ENCODE measurements around the gene DACH1.

The DACH1 gene

DNA sequence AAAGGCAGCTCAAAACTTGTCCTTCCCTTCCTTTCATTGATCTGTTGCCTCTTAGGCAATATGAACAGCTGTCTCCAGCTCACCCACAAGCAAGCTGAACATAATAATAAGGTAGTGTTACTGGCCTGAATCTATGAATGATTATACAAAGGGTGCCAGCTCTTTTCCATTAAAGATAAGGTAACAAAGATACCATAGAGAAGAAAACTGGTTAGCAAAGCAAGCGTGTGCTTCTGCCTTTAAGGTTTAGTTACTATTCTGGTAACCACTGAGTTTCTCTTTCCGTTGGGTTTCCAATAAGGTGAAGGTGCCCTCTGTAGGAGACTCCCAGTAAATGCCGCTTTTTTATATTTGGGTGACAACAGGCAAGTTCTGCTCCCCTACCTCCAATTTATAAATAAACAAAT is 12.1 kb upstream of the DACH1 start:
- Histone ChIP-seq H3K27me3 (ENCODE audit: control insufficient read depth in 2 of 2, insufficient read depth in 2 of 2, low read length in 2 of 2) (no peaks in the 10 kb centered on the region), H3K9me3 (ENCODE audit: control insufficient read depth in 2 of 2, low read length in 2 of 2) (no peaks in the 10 kb centered on the region), H3K9ac (ENCODE audit: low read depth in 1 of 2, low read length in 2 of 2) (peak overlapping the region in 1 of 2 donors; percentile 31), H3K27ac (ENCODE audit: low read depth in 2 of 2, low read length in 2 of 2) (no peak overlapping the region), H3K4me1 (ENCODE audit: control insufficient read depth in 2 of 2, insufficient read depth in 2 of 2, low read length in 2 of 2) (peaks cover 0 to 4% of the 10 kb centered on the region in 2 donors), H3K36me3 (ENCODE audit: control insufficient read depth in 2 of 2, insufficient read depth in 2 of 2, low read length in 2 of 2) (no peaks in the 10 kb centered on the region), H3K4me3 (ENCODE audit: low read length in 2 of 2) (peak overlapping the region in 1 of 2 donors; percentile 8)

DNA sequence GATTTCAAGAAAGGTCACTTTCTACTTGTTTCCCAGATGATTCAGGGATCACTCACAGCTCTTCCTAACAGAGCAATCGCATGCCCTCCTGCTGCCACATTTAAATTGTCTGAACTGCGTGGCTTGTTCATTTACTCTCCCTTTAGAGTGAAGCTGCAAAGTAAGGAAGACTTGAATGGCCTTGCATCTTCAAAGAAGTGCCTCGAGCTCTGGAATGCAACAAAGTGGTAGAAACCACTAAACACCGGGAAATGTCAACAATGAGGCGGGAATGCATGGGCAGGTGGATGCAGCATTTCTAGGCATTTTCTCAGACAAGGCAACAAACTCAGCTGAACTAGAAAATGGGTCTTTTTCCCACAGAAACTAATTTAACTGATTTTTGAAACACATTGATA is 10.3 kb upstream of the DACH1 start:
- no peaks in the 10 kb centered on the region for H3K9me3 ChIP-seq (ENCODE audit: control insufficient read depth in 2 of 2, low read length in 2 of 2)
- no peaks in the 10 kb centered on the region for H3K36me3 ChIP-seq (ENCODE audit: control insufficient read depth in 2 of 2, insufficient read depth in 2 of 2, low read length in 2 of 2)
- H3K27ac ChIP-seq (ENCODE audit: low read depth in 2 of 2, low read length in 2 of 2), result no peak overlapping the region
- no peak overlapping the region for H3K9ac ChIP-seq (ENCODE audit: low read depth in 1 of 2, low read length in 2 of 2)
- no peaks in the 10 kb centered on the region for H3K27me3 ChIP-seq (ENCODE audit: control insufficient read depth in 2 of 2, insufficient read depth in 2 of 2, low read length in 2 of 2)
- H3K4me3 ChIP-seq (ENCODE audit: low read length in 2 of 2), result no peak overlapping the region
- H3K4me1 ChIP-seq (ENCODE audit: control insufficient read depth in 2 of 2, insufficient read depth in 2 of 2, low read length in 2 of 2), result peaks cover 0 to 4% of the 10 kb centered on the region in 2 donors

DNA sequence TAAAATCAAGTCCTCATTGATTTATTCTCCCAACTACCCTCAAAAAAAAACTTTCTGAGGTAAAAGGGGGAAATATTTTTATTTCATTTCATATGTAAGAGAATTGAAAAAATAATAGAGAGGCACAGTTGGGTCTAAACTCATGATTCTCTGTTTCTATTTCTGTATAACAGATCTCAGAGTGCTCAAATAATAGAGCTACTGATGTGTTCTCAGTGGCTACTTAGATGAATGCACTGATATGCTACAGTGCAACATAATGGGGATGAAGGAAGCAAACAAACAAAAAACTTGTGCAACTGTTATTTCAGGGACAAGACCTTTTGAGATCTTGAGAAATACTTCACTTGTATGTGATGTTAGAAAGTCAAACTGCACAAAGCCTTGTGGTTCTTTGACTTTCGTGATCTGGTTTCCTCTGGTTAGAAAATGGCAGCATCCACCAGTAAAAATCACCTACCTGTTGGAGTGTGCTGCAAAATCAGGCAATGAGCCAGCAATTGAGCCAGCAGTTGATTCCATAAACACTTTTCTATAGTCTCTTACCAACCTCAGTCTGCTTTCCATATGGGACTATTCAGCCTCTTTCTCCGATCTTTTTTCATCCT is 9.7 kb upstream of the DACH1 start:
- Histone ChIP-seq H3K9me3 (ENCODE audit: control insufficient read depth in 2 of 2, low read length in 2 of 2) (no peaks in the 10 kb centered on the region), H3K36me3 (ENCODE audit: control insufficient read depth in 2 of 2, insufficient read depth in 2 of 2, low read length in 2 of 2) (no peaks in the 10 kb centered on the region), H3K4me3 (ENCODE audit: low read length in 2 of 2) (no peak overlapping the region), H3K27ac (ENCODE audit: low read depth in 2 of 2, low read length in 2 of 2) (no peak overlapping the region), H3K27me3 (ENCODE audit: control insufficient read depth in 2 of 2, insufficient read depth in 2 of 2, low read length in 2 of 2) (no peaks in the 10 kb centered on the region), H3K9ac (ENCODE audit: low read depth in 1 of 2, low read length in 2 of 2) (no peak overlapping the region), H3K4me1 (ENCODE audit: control insufficient read depth in 2 of 2, insufficient read depth in 2 of 2, low read length in 2 of 2) (peaks cover 0 to 4% of the 10 kb centered on the region in 2 donors)

DNA sequence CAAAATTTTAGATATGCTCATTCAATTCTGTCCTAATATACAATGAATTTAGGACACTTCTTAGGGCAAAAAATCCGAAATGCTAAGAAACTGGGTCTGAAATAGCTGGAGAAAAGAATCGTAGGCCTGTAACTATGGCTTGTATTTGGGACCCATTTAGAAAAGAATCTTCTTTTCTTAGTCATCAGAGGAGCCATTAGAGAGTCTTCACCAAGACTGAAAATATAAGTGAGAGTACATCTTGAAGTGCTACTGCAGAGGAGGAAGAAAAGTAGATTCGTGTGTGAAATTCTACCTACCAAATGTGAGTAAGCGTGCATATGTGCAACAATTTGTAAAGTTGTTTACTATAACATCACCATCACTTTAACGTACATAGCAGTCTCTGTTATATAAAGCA is 8.8 kb upstream of the DACH1 start:
- H3K36me3 ChIP-seq (ENCODE audit: control insufficient read depth in 2 of 2, insufficient read depth in 2 of 2, low read length in 2 of 2), result no peaks in the 10 kb centered on the region
- no peaks in the 10 kb centered on the region for H3K9me3 ChIP-seq (ENCODE audit: control insufficient read depth in 2 of 2, low read length in 2 of 2)
- H3K4me1 ChIP-seq (ENCODE audit: control insufficient read depth in 2 of 2, insufficient read depth in 2 of 2, low read length in 2 of 2), result peaks cover 0 to 4% of the 10 kb centered on the region in 2 donors
- no peak overlapping the region for H3K4me3 ChIP-seq (ENCODE audit: low read length in 2 of 2)
- H3K9ac ChIP-seq (ENCODE audit: low read depth in 1 of 2, low read length in 2 of 2), result no peak overlapping the region
- H3K27me3 ChIP-seq (ENCODE audit: control insufficient read depth in 2 of 2, insufficient read depth in 2 of 2, low read length in 2 of 2), result no peaks in the 10 kb centered on the region
- H3K27ac ChIP-seq (ENCODE audit: low read depth in 2 of 2, low read length in 2 of 2), result no peak overlapping the region

DNA sequence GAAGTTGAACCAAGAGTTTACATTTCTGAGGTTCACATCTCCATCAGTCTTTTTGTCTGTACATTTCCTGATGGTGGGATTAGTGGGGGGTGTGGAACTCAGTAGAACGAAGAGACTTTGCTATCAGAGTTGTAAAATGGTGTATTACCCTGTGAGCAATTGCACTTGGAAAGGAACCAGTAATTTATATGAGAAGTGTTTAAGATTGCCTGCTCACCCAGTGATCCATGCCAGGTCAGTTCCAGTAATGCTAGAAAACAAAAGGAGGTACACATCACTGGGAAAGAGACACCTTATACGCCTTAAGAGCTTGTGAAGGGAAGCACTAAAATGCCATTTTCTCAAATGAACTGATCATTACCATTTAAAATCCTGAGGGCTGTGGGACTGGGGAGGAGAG is 7.5 kb upstream of the DACH1 start:
- Histone ChIP-seq H3K36me3 (ENCODE audit: control insufficient read depth in 2 of 2, insufficient read depth in 2 of 2, low read length in 2 of 2) (no peaks in the 10 kb centered on the region), H3K9me3 (ENCODE audit: control insufficient read depth in 2 of 2, low read length in 2 of 2) (no peaks in the 10 kb centered on the region), H3K27ac (ENCODE audit: low read depth in 2 of 2, low read length in 2 of 2) (no peak overlapping the region), H3K4me3 (ENCODE audit: low read length in 2 of 2) (no peak overlapping the region), H3K9ac (ENCODE audit: low read depth in 1 of 2, low read length in 2 of 2) (no peak overlapping the region), H3K4me1 (ENCODE audit: control insufficient read depth in 2 of 2, insufficient read depth in 2 of 2, low read length in 2 of 2) (peaks cover 0 to 4% of the 10 kb centered on the region in 2 donors), H3K27me3 (ENCODE audit: control insufficient read depth in 2 of 2, insufficient read depth in 2 of 2, low read length in 2 of 2) (no peaks in the 10 kb centered on the region)

DNA sequence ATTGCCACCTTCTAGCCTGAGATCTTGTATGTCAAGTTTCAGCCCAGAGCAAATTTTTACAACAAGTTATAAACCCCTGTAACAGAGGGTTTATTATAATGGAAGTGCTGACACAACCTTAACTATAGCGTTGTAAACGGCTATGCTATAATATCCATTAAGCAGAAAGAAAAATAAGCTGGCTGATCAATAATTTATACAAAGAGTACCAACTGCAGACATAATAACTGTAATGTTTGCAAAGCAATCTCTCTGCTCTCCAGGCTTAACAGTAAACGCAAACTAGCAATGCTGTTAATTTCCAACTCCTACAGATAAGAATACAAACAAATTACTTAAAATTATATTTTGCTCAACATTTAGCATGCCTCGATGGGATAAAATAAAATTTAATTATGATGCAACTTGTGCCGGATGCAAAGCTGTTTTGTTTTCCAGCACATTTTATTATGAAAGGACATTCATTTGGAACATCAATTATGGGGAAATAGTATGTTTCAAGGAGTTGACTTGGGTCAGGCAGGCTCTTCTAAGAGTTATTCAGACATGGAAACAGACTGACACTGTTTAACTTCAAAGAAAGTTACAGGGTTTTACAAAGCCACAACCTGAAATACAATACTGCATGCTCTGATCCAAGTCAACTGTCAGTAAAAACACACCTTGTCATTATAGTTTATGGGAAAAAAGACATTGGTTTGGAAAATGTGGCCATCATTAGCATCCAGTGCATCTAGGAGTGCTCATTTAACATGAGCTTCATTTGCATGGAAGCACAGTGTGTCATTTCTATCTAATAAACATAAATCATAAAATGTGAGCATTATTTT is 6.6 kb upstream of the DACH1 start:
- H3K9ac ChIP-seq (ENCODE audit: low read depth in 1 of 2, low read length in 2 of 2), result no peak overlapping the region
- H3K36me3 ChIP-seq (ENCODE audit: control insufficient read depth in 2 of 2, insufficient read depth in 2 of 2, low read length in 2 of 2), result no peaks in the 10 kb centered on the region
- no peaks in the 10 kb centered on the region for H3K9me3 ChIP-seq (ENCODE audit: control insufficient read depth in 2 of 2, low read length in 2 of 2)
- peaks cover 0 to 4% of the 10 kb centered on the region in 2 donors for H3K4me1 ChIP-seq (ENCODE audit: control insufficient read depth in 2 of 2, insufficient read depth in 2 of 2, low read length in 2 of 2)
- H3K27me3 ChIP-seq (ENCODE audit: control insufficient read depth in 2 of 2, insufficient read depth in 2 of 2, low read length in 2 of 2), result no peaks in the 10 kb centered on the region
- no peak overlapping the region for H3K27ac ChIP-seq (ENCODE audit: low read depth in 2 of 2, low read length in 2 of 2)
- no peak overlapping the region for H3K4me3 ChIP-seq (ENCODE audit: low read length in 2 of 2)

DNA sequence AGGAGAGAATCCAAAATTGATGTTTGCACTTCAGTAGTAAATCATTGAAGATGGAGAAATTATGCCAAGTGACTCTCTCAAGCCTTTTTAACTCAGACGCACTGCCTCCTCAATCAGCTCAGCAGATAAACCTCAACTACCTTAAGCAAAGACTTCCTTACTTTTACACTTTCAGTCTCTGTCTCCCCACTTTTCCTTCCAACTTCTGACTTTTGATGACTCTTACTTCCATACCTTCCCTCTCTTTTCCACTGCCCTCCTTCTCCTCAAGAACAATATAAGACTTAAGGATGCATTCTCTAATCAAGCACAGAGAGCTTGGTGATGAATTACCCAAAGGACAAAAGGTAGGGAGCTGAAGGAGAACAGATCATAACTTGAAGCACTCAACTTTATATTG is 4.8 kb upstream of the DACH1 start:
- no peaks in the 10 kb centered on the region for H3K9me3 ChIP-seq (ENCODE audit: control insufficient read depth in 2 of 2, low read length in 2 of 2)
- no peaks in the 10 kb centered on the region for H3K27me3 ChIP-seq (ENCODE audit: control insufficient read depth in 2 of 2, insufficient read depth in 2 of 2, low read length in 2 of 2)
- no peak overlapping the region for H3K9ac ChIP-seq (ENCODE audit: low read depth in 1 of 2, low read length in 2 of 2)
- no peak overlapping the region for H3K27ac ChIP-seq (ENCODE audit: low read depth in 2 of 2, low read length in 2 of 2)
- H3K4me3 ChIP-seq (ENCODE audit: low read length in 2 of 2), result no peak overlapping the region
- peaks cover 0 to 6% of the 10 kb centered on the region in 2 donors for H3K4me1 ChIP-seq (ENCODE audit: control insufficient read depth in 2 of 2, insufficient read depth in 2 of 2, low read length in 2 of 2)
- no peaks in the 10 kb centered on the region for H3K36me3 ChIP-seq (ENCODE audit: control insufficient read depth in 2 of 2, insufficient read depth in 2 of 2, low read length in 2 of 2)

DNA sequence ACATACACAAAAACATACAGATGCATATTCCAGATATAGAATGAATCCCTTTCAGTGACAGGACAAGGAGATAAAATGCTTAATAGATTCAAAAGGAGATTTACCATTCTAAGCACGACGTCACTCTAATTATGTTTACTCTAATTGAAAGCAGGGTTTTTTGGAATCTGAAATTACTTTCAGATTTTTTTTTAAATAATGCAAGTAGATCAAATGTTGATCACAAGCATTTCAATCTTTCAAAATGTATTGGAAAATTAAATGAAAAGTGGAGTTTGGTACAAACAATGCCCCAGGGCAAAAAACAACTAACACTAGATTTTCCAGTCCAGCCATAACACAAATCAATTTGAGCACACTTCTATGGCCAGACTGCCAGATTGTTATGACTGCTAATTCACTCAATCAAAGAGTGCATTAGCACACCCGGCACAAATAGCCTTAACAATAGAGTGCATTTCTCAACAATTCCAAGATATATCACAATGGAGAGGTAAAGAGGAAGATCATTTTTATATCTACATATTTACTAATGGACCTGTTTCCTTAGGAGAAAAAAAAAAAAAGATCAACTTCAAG is 4.3 kb upstream of the DACH1 start:
- H3K9me3 ChIP-seq (ENCODE audit: control insufficient read depth in 2 of 2, low read length in 2 of 2), result no peaks in the 10 kb centered on the region
- H3K4me1 ChIP-seq (ENCODE audit: control insufficient read depth in 2 of 2, insufficient read depth in 2 of 2, low read length in 2 of 2), result peaks cover 0 to 6% of the 10 kb centered on the region in 2 donors
- H3K4me3 ChIP-seq (ENCODE audit: low read length in 2 of 2), result no peak overlapping the region
- no peak overlapping the region for H3K27ac ChIP-seq (ENCODE audit: low read depth in 2 of 2, low read length in 2 of 2)
- H3K36me3 ChIP-seq (ENCODE audit: control insufficient read depth in 2 of 2, insufficient read depth in 2 of 2, low read length in 2 of 2), result no peaks in the 10 kb centered on the region
- no peak overlapping the region for H3K9ac ChIP-seq (ENCODE audit: low read depth in 1 of 2, low read length in 2 of 2)
- no peaks in the 10 kb centered on the region for H3K27me3 ChIP-seq (ENCODE audit: control insufficient read depth in 2 of 2, insufficient read depth in 2 of 2, low read length in 2 of 2)

DNA sequence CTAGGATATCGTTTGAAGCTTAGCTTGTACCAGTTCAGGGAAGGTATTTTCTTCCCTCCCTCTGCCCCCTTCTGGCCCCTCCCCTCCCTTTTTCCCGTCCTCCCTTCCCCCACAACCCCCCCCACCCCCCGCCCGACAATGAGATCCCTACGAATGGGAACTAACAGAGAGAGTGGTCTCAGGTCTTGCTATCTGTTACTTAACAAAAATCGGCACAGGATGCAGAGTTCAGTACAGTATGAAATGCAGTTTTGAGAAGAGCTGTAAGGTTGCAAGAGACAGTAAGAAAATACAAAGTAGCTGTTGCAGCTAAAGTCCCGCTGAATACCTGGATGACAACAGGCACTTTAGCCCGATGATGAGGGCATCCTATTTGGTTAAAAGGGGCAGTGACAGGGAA is 3.1 kb upstream of the DACH1 start:
- Histone ChIP-seq H3K9ac (ENCODE audit: low read depth in 1 of 2, low read length in 2 of 2) (no peak overlapping the region), H3K36me3 (ENCODE audit: control insufficient read depth in 2 of 2, insufficient read depth in 2 of 2, low read length in 2 of 2) (no peaks in the 10 kb centered on the region), H3K4me1 (ENCODE audit: control insufficient read depth in 2 of 2, insufficient read depth in 2 of 2, low read length in 2 of 2) (peaks cover 0 to 9% of the 10 kb centered on the region in 2 donors), H3K27ac (ENCODE audit: low read depth in 2 of 2, low read length in 2 of 2) (no peak overlapping the region), H3K4me3 (ENCODE audit: low read length in 2 of 2) (no peak overlapping the region), H3K27me3 (ENCODE audit: control insufficient read depth in 2 of 2, insufficient read depth in 2 of 2, low read length in 2 of 2) (no peaks in the 10 kb centered on the region), H3K9me3 (ENCODE audit: control insufficient read depth in 2 of 2, low read length in 2 of 2) (no peaks in the 10 kb centered on the region)

DNA sequence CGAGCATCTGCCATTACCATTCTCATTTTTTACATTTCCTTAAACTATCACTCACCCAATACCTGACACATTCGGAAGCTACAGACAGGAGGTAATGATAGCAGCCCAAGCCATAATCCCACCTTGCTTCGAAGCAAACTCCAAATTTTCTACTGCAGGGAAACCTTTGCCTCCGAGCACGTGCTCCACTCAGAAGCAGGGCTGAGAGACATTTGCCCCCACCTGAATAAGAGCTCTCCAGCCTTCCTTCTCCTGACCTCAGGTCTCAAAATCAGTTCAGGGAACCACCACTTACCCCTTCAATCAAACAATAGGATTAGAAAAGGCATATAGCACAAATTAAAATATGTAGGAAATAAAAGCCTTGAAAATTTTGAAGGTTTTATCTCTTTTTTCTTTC is 2.3 kb upstream of the DACH1 start:
- no peaks in the 10 kb centered on the region for H3K36me3 ChIP-seq (ENCODE audit: control insufficient read depth in 2 of 2, insufficient read depth in 2 of 2, low read length in 2 of 2)
- H3K27ac ChIP-seq (ENCODE audit: low read depth in 2 of 2, low read length in 2 of 2), result no peak overlapping the region
- no peak overlapping the region for H3K9ac ChIP-seq (ENCODE audit: low read depth in 1 of 2, low read length in 2 of 2)
- H3K4me1 ChIP-seq (ENCODE audit: control insufficient read depth in 2 of 2, insufficient read depth in 2 of 2, low read length in 2 of 2), result peaks cover 0 to 6% of the 10 kb centered on the region in 2 donors
- no peak overlapping the region for H3K4me3 ChIP-seq (ENCODE audit: low read length in 2 of 2)
- H3K9me3 ChIP-seq (ENCODE audit: control insufficient read depth in 2 of 2, low read length in 2 of 2), result no peaks in the 10 kb centered on the region
- H3K27me3 ChIP-seq (ENCODE audit: control insufficient read depth in 2 of 2, insufficient read depth in 2 of 2, low read length in 2 of 2), result no peaks in the 10 kb centered on the region
